Right atrium auricular region (tissue), 2 donors: ENCODE results near the gene GJB4. TPM values are rescaled to one million over a fixed set of nuclear protein-coding genes. Genes with fewer than 3 reads are reported as not detected.

ENCODE experiments used
- DNase-seq: peaks from one replicate; pipeline ENCODE4 v3.0.0-alpha.2; 2019; ENCODE audit warnings: low spot score
- H3K27ac ChIP-seq, 2 donors: fragments of 200-600 bp; sonication (generic); 1 replicate in 1 of 2; 2 replicates in 1 of 2; pipeline ENCODE4 v1.5.1; 2016 to 2019
- H3K27me3 ChIP-seq, 2 donors: fragments of 200-600 bp; sonication (generic); one replicate each; pipeline versions ENCODE4 v1.5.1 to v1.6.0; 2017 to 2019
- H3K36me3 ChIP-seq: fragments of 200-600 bp; sonication (generic); one replicate; pipeline ENCODE4 v1.5.1; 2016
- H3K4me1 ChIP-seq, 2 donors: fragments of 200-600 bp; sonication (generic); one replicate each; pipeline versions ENCODE4 v1.5.1 to v1.6.0; 2017 to 2019
- H3K4me3 ChIP-seq, 2 donors: fragments of 200-600 bp; sonication (generic); 1 replicate in 1 of 2; 2 replicates in 1 of 2; pipeline ENCODE4 v1.5.1; 2017 to 2019; ENCODE audit warnings: mild to moderate bottlenecking in 1 of 2, moderate library complexity in 1 of 2
- H3K9me3 ChIP-seq, 2 donors: fragments of 200-600 bp; sonication (generic); one replicate each; pipeline ENCODE4 v1.5.1; 2019
- total RNA-seq, 2 donors: library from RNA; depleted of rRNA; stranded (reverse); fragments of >200 nt; gene quantifications; one replicate each; pipeline ENCODE4 v1.1.0, GENCODE V29; 2016
- TF ChIP-seq, protein P1 (sequence below), 2 donors: fragments of 200-600 bp; sonication (generic); IDR thresholded peaks; one replicate each; pipeline ENCODE4 v1.5.1; 2019; ENCODE audit warnings: antibody characterized with exemption in 2 of 2

Gene GJB4
- total RNA-seq, 2 donors from 2014 or later, result not detected

DNA sequence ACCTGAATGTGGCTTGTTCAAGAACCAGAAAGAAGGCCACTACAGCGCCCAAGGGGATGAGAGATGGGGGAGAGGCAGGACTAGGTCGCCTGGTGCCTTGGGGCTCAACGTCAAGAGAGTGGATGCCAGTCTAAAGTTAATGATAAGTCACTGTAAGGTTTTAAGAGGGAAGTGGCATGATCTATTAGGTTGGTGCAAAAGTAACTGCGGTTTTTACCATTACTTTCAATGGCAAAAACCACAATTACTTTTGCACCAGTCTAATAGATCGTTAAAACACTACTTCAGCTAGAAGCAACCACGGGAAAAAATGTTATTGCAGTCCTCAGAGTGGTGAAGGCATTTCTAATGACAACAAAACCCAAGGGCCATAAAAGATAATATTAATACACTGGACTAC, 18.8 kb downstream of the GJB4 start:
- Histone ChIP-seq H3K4me1 (peaks cover 0 to 14% of the 10 kb centered on the region in 2 donors), H3K36me3 (no peaks in the 10 kb centered on the region), H3K27me3 (peaks cover 11 to 20% of the 10 kb centered on the region in 2 donors), H3K27ac (no peak overlapping the region), H3K9me3 (no peaks in the 10 kb centered on the region), H3K4me3 (no peak overlapping the region)
- no peak for DNase-seq
- TF ChIP-seq, protein P1, sequence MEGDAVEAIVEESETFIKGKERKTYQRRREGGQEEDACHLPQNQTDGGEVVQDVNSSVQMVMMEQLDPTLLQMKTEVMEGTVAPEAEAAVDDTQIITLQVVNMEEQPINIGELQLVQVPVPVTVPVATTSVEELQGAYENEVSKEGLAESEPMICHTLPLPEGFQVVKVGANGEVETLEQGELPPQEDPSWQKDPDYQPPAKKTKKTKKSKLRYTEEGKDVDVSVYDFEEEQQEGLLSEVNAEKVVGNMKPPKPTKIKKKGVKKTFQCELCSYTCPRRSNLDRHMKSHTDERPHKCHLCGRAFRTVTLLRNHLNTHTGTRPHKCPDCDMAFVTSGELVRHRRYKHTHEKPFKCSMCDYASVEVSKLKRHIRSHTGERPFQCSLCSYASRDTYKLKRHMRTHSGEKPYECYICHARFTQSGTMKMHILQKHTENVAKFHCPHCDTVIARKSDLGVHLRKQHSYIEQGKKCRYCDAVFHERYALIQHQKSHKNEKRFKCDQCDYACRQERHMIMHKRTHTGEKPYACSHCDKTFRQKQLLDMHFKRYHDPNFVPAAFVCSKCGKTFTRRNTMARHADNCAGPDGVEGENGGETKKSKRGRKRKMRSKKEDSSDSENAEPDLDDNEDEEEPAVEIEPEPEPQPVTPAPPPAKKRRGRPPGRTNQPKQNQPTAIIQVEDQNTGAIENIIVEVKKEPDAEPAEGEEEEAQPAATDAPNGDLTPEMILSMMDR (IDR thresholded peaks at IDR 0.05), result no peak

GRCh38 chr1:34779005-34779404, 19.5 kb downstream of the GJB4 start:
- Histone ChIP-seq H3K9me3 (no peaks in the 10 kb centered on the region), H3K4me1 (peaks cover 0 to 14% of the 10 kb centered on the region in 2 donors), H3K27me3 (peaks cover 11 to 20% of the 10 kb centered on the region in 2 donors), H3K4me3 (no peak overlapping the region), H3K27ac (no peak overlapping the region), H3K36me3 (no peaks in the 10 kb centered on the region)
- DNase-seq, result no peak
- TF ChIP-seq, protein P1 (IDR thresholded peaks at IDR 0.05), result no peak

GRCh38 chr1:34779526-34779925, 20.0 kb downstream of the GJB4 start:
- DNase-seq, result no peak
- Histone ChIP-seq H3K27me3 (peaks cover 11 to 20% of the 10 kb centered on the region in 2 donors), H3K27ac (no peak overlapping the region), H3K9me3 (no peaks in the 10 kb centered on the region), H3K36me3 (no peaks in the 10 kb centered on the region), H3K4me3 (no peak overlapping the region), H3K4me1 (peaks cover 0 to 14% of the 10 kb centered on the region in 2 donors)
- TF ChIP-seq, protein P1 (IDR thresholded peaks at IDR 0.05), result no peak

- Histone ChIP-seq H3K4me3 (no peak overlapping the region), H3K36me3 (no peaks in the 10 kb centered on the region), H3K9me3 (no peaks in the 10 kb centered on the region), H3K27me3 (peaks cover 11 to 20% of the 10 kb centered on the region in 2 donors), H3K27ac (no peak overlapping the region), H3K4me1 (peaks cover 0 to 14% of the 10 kb centered on the region in 2 donors)
- no peak for DNase-seq
- TF ChIP-seq, protein P1 (IDR thresholded peaks at IDR 0.05), result no peak
These were observed 20.4 kb downstream of the GJB4 start for GRCh38 chr1:34779962-34780361.

- Histone ChIP-seq H3K27me3 (peaks cover 11 to 20% of the 10 kb centered on the region in 2 donors), H3K4me3 (no peak overlapping the region), H3K9me3 (no peaks in the 10 kb centered on the region), H3K27ac (no peak overlapping the region), H3K36me3 (no peaks in the 10 kb centered on the region), H3K4me1 (peaks cover 0 to 14% of the 10 kb centered on the region in 2 donors)
- DNase-seq, result no peak
- TF ChIP-seq, protein P1 (IDR thresholded peaks at IDR 0.05), result no peak
These were observed 21.0 kb downstream of the GJB4 start for GRCh38 chr1:34780528-34780927.
